HG03135 (cell line): ENCODE results near the gene TMEM63A.
A peak's percentile ranks its signal among the peaks of the same experiment; 100 is the strongest.
"Not testable (repeated sequence)": the region's sequence is repeated elsewhere in the genome, so short reads cannot be mapped to it uniquely, and the experiment has no call there.

Experiments used
- ATAC-seq: cut with Tn5 transposase; IDR thresholded peaks from one replicate; pipeline ENCODE4 v1.9.1; 2021; ENCODE audit warnings: mild to moderate bottlenecking, moderate library complexity; ENCODE audit not compliant: unreplicated experiment

TMEM63A gene

GRCh38 chr1:225881959-225882693 lies at the start of gene TMEM63A:
Gene TMEM63A (minus strand): TSS chr1:225882380. CDS start chr1:225877580, 4,800 bp downstream.
- peak; percentile 71 for ATAC-seq

GRCh38 chr1:225931270-225932136 lies 49.3 kb upstream of the TMEM63A start:
- no peak for ATAC-seq

- ATAC-seq: no peak
These were observed 48.4 kb upstream of the TMEM63A start for GRCh38 chr1:225930566-225930965.

GRCh38 chr1:225929462-225929861 lies 47.3 kb upstream of the TMEM63A start:
- ATAC-seq: not testable (repeated sequence)

- no peak for ATAC-seq
These were observed 46.3 kb upstream of the TMEM63A start for GRCh38 chr1:225928186-225929175.

GRCh38 chr1:225926551-225927113 lies 44.5 kb upstream of the TMEM63A start:
- ATAC-seq: no peak

- ATAC-seq: peak; percentile 99
These were observed 41.7 kb upstream of the TMEM63A start, which contains the start of gene PYCR2 for GRCh38 chr1:225923692-225924555. Gene PYCR2 (minus strand): TSS chr1:225924250. CDS start chr1:225924110, 140 bp downstream.

- ATAC-seq: no peak
These were observed 41.2 kb upstream of the TMEM63A start for GRCh38 chr1:225923381-225923691.

- ATAC-seq: no peak
These were observed 39.8 kb upstream of the TMEM63A start for GRCh38 chr1:225921734-225922709.

GRCh38 chr1:225919906-225920305 lies 37.7 kb upstream of the TMEM63A start:
- ATAC-seq: no peak

GRCh38 chr1:225918280-225918679 lies 36.1 kb upstream of the TMEM63A start:
- no peak for ATAC-seq

GRCh38 chr1:225917536-225917935 lies 35.4 kb upstream of the TMEM63A start:
- ATAC-seq: no peak

- no peak for ATAC-seq
These were observed 34.9 kb upstream of the TMEM63A start for GRCh38 chr1:225917101-225917500.

- ATAC-seq: no peak
These were observed 33.4 kb upstream of the TMEM63A start for GRCh38 chr1:225915538-225915991.

- no peak for ATAC-seq
These were observed 32.8 kb upstream of the TMEM63A start for GRCh38 chr1:225914947-225915346.

GRCh38 chr1:225914391-225914790 lies 32.2 kb upstream of the TMEM63A start:
- no peak for ATAC-seq

GRCh38 chr1:225911191-225912130 lies 29.3 kb upstream of the TMEM63A start:
- no peak for ATAC-seq
